Measurements from ENCODE around the gene LLCFC1.

The LLCFC1 gene

DNA sequence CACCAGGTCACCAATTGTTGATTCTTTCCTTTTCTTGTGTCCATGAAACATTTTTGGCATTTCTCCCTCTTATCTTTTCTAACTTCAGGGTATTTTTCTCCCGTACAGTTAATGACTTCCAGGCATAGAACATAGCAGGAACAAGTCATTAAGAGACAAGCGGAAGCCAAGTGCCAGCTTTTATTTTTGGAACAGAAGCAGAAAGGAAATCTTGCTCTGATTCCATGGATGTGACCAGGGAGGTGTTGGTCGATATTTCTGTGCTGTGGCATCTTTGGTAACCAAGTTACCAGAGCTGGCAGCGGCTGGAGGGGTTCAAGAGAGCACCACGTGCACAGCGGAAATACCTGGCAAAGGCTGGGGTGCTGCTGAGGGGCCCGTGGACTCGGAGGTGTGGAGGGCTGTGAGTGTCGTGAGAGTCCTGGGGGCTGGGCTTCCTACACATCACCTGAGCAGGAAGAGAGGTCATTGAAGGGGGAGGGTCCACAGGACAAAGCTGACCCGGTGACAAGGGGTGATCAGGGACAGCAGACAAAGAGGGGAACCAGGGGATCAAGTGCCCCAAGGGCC, 1.8 kb downstream of the LLCFC1 start:
- H3K4me3 ChIP-seq (ENCODE audit: low read depth, low read length): no peak overlapping the region

DNA sequence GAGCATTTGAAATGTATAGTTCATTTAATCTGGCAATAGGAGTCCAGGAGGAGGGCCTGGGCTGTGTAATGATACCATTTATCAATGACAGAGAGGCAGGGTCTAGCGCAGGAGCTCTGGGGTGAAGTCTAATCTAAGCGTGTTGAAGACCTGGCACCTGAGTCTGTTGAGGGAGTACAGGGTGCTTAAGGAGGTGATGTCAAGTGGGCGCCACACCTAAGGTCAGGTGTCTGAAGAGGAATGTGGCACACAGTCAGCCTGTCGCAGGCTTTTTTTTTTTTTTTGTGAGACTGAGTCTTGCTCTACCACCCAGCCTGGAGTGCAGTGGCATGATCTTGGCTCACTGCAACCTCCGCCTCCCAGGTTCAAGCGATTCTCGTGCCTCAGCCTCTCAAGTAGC, 2.3 kb downstream of the LLCFC1 start:
- H3K4me3 ChIP-seq (ENCODE audit: low read depth, low read length): no peak overlapping the region

DNA sequence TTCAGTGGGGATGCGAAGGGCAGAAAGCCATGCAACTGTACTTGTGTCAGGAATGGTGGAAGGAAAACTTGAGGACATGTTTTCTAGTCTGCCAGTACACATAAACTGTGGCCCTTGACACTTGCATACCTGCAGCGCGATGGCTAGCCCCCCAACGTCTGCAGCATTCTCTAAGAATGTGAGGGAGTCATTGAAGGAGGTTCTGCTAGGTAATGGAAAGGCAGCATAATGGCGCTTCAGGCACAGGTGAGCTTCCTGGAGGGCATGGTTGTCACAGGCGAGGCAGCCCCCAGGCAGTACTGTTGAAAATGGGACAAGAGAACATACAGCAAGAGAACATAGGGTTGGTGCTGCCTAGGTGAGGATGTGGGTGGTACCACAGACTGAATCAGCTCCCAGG, 3.5 kb downstream of the LLCFC1 start:
- no peak overlapping the region for H3K4me3 ChIP-seq (ENCODE audit: low read depth, low read length)

DNA sequence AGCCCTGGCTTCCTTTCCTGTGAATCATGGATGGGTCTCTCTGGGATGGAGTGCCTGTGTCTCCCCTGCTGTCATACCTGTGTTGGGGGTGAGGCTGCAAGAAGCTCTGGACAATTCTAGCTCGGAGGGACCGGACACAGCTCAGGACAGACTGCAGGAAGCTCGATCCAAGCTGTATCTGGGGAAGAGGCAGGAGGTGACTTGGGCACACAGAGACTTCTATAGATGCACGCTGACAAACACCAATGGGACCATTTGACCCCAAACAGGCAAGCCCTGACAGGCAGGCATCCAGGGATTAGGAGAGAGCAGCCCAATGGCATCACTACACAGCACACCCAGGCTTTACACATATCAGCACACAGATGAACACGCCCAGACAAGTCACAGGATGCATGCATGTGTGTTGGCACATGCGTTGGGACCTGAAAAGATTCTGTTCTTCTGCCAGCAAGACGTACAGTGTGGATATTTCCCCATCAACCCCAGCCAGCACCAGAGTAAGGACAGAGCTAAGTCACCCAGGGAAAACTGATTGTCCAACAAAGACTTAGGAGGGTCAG, 4.5 kb downstream of the LLCFC1 start:
- no peak overlapping the region for H3K4me3 ChIP-seq (ENCODE audit: low read depth, low read length)

DNA sequence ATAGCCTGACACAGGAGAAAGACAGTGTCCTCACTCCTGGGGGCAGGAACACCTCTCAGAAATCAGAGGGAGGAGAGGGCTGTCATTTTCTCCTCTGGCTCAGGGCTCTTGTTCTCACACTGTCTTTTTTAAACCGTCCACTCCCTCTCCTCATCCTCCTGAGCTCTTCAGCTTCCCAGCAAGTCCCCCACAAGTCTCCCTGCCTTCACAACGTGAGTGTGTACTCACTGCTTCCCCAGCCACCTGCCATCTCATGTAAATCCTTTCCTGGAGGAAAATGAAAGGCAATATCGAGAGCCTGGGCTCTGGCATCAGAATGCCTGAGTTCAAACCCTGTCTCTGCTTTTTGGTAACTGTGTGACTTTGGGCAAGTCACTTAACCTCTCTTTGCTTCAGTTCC, 5.7 kb downstream of the LLCFC1 start:
- H3K4me3 ChIP-seq (ENCODE audit: low read depth, low read length): no peak overlapping the region

DNA sequence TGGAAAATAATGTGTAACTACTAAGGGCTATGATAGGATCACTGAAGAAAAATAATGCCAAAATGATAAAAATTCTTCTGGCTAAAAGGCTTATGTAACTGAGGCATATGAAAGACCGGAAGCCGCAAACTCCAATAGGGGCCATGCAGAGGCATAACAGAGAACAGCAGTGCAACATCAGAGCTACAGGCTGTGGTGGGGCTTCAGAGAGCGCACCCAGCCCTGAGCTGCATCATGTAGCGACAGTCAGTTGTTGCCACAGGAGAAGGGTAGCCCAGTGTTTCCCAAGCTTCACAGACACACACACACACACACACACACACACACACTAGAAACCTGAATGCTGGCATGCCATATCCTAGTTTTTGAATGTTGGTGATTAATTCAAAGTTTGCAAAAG, 9.3 kb downstream of the LLCFC1 start:
- no peak overlapping the region for H3K4me3 ChIP-seq (ENCODE audit: low read depth, low read length)

DNA sequence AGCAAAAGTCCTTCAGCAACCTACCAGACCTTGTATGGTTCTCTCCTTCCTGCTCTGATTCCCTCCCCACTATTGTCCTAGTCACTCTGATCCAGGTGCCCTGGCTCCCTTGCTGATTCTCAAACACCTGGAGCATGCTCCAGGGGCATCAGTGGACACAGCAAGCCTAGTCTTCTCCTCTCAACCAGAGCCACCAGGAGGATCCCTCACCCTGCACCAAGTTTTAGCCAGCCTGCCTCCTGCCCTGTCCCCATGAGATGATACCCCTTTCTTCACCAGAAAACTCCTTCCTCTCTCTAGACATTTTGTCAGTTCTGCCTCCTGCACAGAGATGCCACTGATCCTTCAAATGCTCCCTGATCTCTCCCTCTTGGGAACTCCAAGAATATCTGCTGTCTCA, 11.0 kb downstream of the LLCFC1 start:
- no peak overlapping the region for H3K4me3 ChIP-seq (ENCODE audit: low read depth, low read length)

DNA sequence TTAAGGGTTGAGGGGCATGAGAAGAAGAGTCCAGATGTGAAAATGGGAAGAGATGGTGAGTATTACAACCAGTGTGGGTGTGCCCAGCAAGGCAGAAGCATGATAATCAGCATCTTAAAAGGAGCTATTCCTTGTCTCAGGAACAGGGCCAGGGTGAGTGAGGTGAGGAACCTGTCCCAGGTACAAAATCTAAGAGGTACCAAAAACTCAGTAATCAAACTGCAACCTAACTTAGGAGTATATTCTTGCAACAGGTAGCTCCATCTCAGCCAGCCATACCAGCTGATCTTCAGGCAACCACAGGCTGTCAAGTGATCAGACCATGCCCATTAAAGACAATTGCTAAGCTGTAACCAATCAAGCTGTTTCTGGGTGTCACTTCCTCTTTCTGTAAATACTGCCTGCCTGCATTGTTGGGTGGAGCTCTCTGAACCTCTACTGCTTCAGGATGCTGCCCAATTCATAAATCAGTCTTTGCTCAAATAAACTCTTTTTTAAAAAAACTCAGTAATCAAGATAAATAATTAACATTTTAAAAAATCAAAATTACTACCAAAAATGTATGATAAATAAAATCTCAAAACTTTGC, 15.5 kb downstream of the LLCFC1 start:
- no peak overlapping the region for H3K4me3 ChIP-seq (ENCODE audit: low read depth, low read length)

DNA sequence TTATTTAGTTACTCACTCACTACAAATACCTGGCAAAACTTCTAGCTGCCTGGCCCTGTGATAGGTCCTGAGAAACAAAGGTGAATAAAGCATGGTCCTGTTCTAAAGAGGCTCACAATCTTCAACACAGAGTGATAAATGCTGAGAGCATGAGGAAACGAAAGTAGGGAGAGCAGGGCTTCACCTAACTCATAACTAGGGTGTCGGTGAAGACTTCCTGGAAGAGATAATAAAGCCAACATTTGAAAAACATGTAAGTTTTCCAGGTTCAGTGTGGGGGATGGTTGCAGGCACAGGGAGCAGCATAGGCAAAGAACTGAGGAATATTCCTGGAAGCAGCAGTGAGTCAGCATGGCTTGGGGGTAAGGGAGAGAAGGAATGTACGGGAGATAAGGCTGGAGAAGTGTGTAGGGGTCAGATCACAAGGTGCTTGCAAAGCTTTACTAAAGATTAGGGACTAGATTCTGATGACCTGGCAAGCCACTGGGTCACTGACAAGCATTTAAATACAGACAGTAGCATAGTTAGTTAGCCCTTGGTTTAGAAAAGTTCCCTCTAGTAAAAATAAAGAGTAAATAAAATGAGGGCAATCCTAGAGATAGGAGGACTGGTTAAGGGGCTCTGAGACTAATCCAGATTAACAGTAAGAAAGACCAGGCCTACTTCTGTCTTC, 17.8 kb downstream of the LLCFC1 start:
- H3K4me3 ChIP-seq (ENCODE audit: low read depth, low read length): no peak overlapping the region

DNA sequence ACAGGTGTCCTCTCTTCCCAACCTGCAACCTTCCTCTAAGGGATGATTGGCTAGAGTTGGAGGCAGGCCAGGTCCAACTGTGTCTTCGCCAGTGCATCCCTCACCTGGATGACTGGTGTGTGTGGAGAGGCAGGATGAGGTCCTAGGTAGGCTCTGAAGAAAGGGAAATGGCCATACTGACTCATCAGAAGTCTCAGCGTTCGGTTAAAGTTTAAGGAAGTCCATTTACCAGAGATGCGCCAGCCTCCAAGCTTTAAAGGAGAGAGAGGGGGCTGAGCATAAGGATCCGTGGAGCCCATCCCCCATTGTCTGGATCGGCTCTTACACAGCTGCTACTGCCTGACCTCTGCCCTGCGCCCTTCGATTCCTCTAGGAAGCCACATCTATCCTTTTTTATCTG, 18.4 kb downstream of the LLCFC1 start:
- H3K4me3 ChIP-seq (ENCODE audit: low read depth, low read length): no peak overlapping the region

DNA sequence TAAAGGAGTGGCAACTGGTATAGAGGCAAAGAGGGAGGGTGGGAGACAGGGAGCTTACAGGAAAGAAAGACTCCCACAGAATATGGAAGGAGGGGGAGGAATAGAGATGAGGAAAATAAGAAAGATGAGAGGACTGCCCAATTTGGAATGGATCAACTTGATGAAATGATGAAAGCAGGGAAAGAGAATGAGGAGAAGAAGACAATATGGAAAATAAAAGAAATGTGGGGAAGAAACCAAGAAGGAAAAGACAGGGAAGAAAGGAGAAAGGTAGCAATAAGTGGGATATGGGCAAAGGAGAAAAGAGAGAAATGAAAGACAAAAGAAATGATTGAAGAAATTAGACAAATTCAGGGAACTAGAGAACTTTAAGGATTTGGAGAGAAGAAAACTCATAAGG, 19.9 kb downstream of the LLCFC1 start:
- H3K4me3 ChIP-seq (ENCODE audit: low read depth, low read length): no peak overlapping the region

DNA sequence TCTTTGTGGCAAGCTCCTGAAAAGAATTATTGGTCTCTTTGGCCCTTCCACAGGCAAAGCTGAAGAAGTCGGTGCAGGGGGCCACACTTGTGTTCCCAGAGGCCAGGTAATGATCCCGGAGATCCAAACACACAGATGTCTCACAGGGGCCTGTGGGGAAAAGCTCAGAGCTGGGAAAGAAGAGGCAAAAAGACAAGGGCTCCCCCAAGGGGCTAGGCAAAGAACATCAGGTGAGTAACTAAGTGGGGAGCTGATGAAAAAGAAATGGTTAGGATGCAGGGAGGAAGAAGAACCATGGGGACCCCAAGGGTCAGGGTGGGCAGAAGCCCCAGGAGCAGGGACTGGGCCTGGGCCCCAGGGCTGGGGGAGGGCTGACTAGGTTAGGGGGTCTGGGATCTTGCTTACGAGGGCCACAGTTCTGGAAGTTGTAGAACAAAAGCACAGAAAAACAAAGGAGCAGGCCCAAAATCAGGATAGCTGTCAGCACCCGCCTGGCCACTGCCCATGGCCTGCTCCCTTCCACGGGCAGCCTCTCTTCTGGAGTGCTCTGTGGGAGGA, 21.8 kb downstream of the LLCFC1 start:
- no peak overlapping the region for H3K4me3 ChIP-seq (ENCODE audit: low read depth, low read length)

DNA sequence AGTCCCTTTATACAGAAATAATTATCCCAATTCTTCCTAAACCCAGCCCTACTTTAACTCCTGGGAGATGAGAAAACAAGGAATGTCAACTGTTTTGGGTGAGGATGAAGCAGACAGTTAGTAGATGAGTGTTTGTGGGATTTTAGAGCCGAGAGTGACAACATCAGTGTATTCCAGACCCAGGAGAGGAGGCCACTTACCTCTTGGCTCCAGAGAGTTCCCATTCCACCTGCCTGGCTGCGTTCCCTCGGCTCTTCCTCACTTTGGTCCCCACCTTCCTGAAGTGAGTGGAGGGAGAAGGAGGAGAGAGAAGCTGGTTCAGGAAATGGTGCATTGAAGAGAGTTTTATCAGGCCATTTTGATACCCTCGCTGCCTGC, 22.3 kb downstream of the LLCFC1 start:
- H3K4me3 ChIP-seq (ENCODE audit: low read depth, low read length): no peak overlapping the region

DNA sequence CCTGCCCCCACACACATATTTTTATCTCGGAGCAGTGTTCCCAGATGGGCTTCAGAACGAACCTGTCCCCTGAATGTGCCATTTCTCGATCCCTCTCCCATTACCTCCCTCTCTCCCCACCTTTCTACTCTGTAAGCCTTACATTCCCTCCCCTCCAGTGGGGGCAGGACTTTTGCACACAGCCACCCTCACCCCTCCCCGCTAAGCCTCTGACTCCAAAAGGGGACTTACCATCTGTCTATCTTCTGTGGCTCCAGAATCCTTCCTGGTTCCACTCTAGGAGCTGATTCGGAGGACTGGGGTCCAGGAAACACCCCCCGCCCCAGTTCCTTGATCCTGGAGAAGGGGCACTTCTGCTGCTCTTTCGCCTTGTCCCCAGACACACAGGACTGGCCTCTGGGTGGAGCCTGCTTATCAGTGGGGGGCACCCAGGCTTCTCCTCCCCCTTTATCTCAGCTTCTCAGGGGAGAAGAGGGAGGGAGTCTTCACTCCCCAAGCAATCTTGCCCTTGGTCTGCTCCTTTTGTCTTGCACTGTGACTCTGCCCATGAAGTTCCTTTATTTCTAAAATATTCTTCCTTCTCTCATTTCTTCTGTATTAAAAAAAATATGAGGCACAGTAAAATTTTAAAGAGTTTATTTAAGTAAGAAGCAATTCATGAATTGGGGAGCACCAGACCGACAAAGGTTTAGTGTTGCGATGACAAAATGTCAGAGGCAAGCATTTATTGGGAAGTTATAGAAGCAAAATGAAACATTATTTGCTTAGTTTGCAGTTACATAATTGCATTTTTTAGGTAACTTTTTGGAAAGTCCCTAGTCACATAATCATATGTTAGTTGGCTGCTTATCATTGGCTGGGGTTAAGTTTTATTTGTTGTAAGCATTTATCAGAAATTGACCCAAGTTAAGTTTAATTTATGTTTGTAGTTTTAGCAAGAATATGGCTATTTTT, 23.0 kb downstream of the LLCFC1 start, which contains the start of gene KEL:
Gene KEL (minus strand): TSS at position 391 of the 954 bp plus-strand sequence. CDS start 157 bp downstream, at position 234.
- H3K4me3 ChIP-seq (ENCODE audit: low read depth, low read length): no peak within 1 kb of the TSS

DNA sequence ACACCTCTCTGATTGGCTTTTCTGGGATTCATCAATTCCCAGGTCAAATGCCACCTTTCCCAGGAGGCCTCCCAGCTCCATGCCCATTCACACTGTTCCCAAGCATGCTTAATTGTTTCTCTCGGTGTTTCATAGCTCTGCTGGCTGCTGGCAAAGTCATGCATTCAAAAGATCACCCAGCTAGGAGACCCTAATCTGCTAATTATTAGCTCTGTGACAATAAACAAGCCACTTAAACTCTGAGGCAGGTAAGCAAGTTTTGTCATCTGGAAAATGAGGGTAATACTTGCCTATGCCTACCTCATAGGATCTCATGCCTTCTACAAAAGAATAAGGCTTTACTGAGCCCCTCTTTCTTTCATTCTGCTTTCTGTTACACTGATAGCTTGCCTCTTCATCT, 23.7 kb downstream of the LLCFC1 start:
- H3K4me3 ChIP-seq (ENCODE audit: low read depth, low read length): no peak overlapping the region

DNA sequence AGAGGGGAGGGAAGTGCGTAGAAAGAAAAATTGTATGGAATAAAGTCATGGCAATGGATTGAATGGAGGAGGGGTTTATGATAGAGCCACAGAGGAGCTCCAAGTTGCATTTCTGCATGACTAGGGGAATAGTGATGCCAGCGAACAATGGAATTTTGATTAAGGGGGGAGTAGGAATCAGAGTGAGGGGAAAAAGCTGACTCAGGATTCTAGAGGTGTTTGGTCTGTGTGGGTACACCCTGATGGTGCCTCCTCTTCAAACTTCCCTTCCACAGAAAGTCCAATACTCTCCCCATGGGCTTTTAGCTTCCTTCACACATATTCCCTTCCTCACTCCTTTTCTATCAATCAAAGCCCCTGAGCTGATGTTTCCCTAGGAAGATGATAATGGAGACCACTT, 24.7 kb downstream of the LLCFC1 start:
- no peak overlapping the region for H3K4me3 ChIP-seq (ENCODE audit: low read depth, low read length)

DNA sequence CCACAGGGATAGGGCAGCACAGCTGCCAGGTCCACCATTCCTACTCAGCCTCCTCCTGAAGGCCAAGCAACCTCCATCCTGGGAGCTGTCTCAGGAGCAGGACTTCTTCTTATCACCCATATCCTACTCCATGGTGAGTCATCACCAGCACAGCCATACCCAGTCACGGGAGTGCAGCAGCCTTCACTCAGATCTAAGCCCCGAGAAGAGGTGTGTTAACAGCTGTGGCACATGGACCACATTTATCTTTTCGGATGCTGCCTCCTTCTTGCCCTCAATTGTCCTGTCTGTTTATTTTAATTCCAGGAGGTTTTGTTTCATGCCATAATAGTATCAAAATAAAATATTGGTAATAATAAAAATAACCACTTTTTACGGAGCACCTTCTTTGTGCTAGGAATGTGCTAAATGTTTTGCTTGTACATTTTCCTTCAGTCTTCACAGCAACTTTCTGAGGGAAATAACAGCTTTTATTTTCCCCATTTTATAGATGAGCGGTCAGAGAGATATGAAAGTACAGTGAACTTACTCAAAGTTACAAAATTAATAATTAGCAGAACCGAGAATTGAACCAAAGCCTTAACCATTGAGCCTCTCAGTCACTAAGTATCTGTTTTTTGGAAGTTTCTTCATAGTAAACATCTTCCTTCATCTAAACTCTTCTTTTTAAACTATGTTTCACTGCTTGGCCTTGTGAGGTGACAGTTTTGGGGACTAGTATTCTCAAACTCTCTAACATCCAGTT, 25.4 kb downstream of the LLCFC1 start:
- no peak overlapping the region for H3K4me3 ChIP-seq (ENCODE audit: low read depth, low read length)

DNA sequence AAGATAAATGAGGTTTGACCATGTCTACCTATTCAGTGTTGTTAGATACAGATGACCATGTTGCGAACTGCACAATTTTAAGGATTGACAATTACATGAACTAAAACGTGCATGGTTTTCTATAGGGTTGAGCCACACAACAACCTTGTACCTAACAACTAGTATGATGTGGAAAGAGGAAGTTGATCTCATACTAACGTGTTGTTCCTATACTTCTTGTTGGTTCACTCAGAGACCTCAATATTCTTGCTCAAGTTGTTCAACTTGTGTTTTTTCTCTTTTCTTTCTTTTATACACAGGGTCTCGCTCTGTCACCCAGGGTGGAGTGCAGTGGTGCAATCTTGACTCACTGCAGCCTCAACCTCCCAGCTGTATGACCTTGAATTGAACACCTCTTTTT, 28.9 kb downstream of the LLCFC1 start:
- H3K4me3 ChIP-seq (ENCODE audit: low read depth, low read length): no peak overlapping the region

DNA sequence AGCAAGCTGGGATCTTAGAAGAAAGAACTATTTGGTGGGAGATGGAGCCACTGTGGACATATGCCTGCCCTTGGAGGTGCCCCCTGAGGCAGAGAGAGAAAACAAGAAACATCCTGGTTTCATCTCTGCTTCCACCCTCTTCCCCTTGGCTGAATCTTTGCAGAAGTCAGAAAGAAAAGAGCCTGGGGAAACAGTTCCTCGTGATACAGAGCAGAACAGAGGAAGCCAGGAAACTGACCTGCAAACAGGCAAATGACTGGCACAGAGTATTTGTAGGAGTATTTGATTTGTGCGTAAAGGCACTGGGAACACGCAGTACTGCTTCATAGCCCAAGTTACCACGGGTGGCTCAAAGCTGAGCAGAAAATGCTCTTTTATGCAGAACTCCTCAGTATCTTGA, 29.9 kb downstream of the LLCFC1 start:
- H3K4me3 ChIP-seq (ENCODE audit: low read depth, low read length): no peak overlapping the region

DNA sequence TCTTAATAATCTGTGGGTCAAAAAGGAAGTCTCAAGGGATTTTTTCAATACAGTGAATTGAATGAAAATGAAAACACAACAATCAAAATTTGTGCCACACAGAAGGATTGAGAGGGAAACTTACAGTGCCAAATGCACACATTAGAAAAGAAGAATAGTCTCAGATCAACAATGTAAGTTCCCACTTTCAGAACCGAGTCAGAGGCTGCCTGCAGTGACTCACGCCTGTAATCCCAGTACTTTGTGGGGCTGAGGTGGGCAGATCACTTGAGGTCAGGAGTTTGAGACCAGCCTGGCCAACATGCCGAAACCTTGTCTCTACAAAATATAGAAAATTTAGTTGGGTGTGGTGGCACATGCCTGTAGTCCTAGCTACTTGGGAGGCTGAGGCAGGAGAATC, 35.3 kb downstream of the LLCFC1 start:
- no peak overlapping the region for H3K4me3 ChIP-seq (ENCODE audit: low read depth, low read length)
